Large intestine (tissue), 3 donors: ENCODE measurements around the gene ARFIP2. TPM values are rescaled to one million over a fixed set of nuclear protein-coding genes. Genes with fewer than 3 reads are reported as not detected.

Source experiments
- DNase-seq, 2 donors: peaks; one replicate each; pipeline versions ENCODE4 v3.0.0 to v3.0.0-alpha.2; 2013
- H3K27ac ChIP-seq: one replicate; pipeline ENCODE4 v1.5.1; 2013; ENCODE audit warnings: low read length
- H3K27me3 ChIP-seq: 2 replicates; pipeline ENCODE4 v1.6.1; 2013; ENCODE audit warnings: low read length; ENCODE audit not compliant: control insufficient read depth, insufficient read depth
- H3K36me3 ChIP-seq: 2 replicates; pipeline ENCODE4 v1.6.1; 2013; ENCODE audit warnings: low read length; ENCODE audit not compliant: control insufficient read depth, insufficient read depth
- H3K4me1 ChIP-seq: one replicate; pipeline ENCODE4 v1.6.1; 2013; ENCODE audit warnings: low read length; ENCODE audit not compliant: control insufficient read depth, insufficient read depth
- H3K4me3 ChIP-seq: one replicate; pipeline ENCODE4 v1.5.1; 2013; ENCODE audit warnings: low read length
- H3K9me3 ChIP-seq: one replicate; pipeline ENCODE4 v1.6.1; 2013; ENCODE audit warnings: mild to moderate bottlenecking, low read depth, low read length, moderate library complexity; ENCODE audit not compliant: control insufficient read depth
- WGBS: methylation state at CpG from one replicate; pipeline ENCODE4 v1.1.5; 2013; ENCODE audit warnings: low lambda C conversion rate; ENCODE audit not compliant: insufficient coverage; 5-methylcytosine and 5-hydroxymethylcytosine counted together
- polyA plus RNA-seq: library from polyadenylated mRNA; unstranded; fragments of 120-200 nt; gene quantifications from one replicate; pipeline ENCODE4 v1.2.1, GENCODE V29; 2013

Gene ARFIP2
- polyA plus RNA-seq, 1 donor, result 68.0 TPM

DNA sequence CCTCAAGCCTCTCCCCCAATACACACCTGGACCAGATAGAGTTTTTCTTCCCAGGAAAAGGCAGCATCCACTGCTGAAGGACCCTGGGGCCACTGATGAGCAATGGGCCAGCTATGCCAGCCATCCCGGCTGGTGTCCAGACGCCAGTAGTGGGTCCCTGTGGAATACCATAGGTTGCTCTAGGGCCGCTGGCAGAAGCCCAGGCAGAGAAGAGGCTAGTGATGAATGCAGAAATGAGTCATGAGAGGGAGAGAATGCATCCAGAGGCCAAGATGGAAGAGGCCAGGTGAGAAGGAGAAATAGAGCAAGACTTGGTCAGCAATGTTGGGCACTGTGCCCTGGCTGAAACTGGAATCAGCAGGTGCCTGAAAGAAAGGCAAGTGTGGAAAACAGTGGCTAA is 49.3 kb downstream of the ARFIP2 start:
- no peaks in the 10 kb centered on the region for H3K4me1 ChIP-seq
- no peak overlapping the region for H3K27ac ChIP-seq
- no peaks in the 10 kb centered on the region for H3K9me3 ChIP-seq
- H3K4me3 ChIP-seq, result no peak overlapping the region
- no peak for DNase-seq
- H3K36me3 ChIP-seq, result no peaks in the 10 kb centered on the region
- peaks cover 2% of the 10 kb centered on the region for H3K27me3 ChIP-seq
- 80% methylated on average over 1 of the region's 3 CpGs for WGBS

DNA sequence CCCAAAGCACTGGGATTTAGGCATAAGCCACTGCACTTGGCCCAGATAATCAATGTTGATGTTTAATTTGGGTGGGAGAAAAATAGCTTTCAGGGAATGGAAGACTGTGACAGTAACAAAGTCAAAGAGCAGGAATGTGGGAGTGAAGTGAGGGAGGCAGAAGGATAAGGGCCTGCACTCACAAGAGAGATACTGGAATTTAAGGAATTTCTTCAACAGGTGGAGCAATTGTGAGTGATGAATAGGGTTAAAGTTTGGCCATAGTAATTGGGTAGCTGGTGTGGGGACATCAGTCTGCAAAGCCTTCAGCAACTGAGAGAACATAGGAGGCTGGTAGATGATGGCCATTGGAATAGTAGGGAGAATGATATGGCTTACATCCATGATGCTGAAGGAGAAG is 53.6 kb downstream of the ARFIP2 start:
- no peaks in the 10 kb centered on the region for H3K36me3 ChIP-seq
- no peaks in the 10 kb centered on the region for H3K9me3 ChIP-seq
- H3K27ac ChIP-seq, result no peak overlapping the region
- no peak overlapping the region for H3K4me3 ChIP-seq
- peaks cover 9% of the 10 kb centered on the region for H3K27me3 ChIP-seq
- no peak for DNase-seq
- no peaks in the 10 kb centered on the region for H3K4me1 ChIP-seq

Other genes starting within 250 kb of the ARFIP2 start
- gene FHIP1B, start 246.7 kb downstream of the ARFIP2 start, polyA plus RNA-seq, result 104 TPM
- gene CNGA4, start 242.2 kb downstream of the ARFIP2 start, polyA plus RNA-seq, result 0.16 TPM
- gene CCKBR, start 221.5 kb downstream of the ARFIP2 start, polyA plus RNA-seq, result 0.55 TPM
- 16.4 TPM for gene CAVIN3, start 160.8 kb downstream of the ARFIP2 start, polyA plus RNA-seq
- 31.8 TPM for gene SMPD1, start 90.9 kb downstream of the ARFIP2 start, polyA plus RNA-seq
- 27.6 TPM for gene APBB1, start 62.2 kb downstream of the ARFIP2 start, polyA plus RNA-seq
- 3.0 TPM for gene HPX, start 40.3 kb downstream of the ARFIP2 start, polyA plus RNA-seq
- gene TRIM3, start 7.4 kb downstream of the ARFIP2 start, polyA plus RNA-seq, result 37.8 TPM
- gene TIMM10B, start 170 bp upstream of the ARFIP2 start, polyA plus RNA-seq, result 40.7 TPM
- 12.2 TPM for gene DNHD1, start 15.9 kb upstream of the ARFIP2 start, polyA plus RNA-seq
- gene RRP8, start 122.3 kb upstream of the ARFIP2 start, polyA plus RNA-seq, result 28.5 TPM
- gene ILK, start 122.4 kb upstream of the ARFIP2 start, polyA plus RNA-seq, result 133 TPM
- gene TAF10, start 130.9 kb upstream of the ARFIP2 start, polyA plus RNA-seq, result 91.0 TPM
- 310 TPM for gene TPP1, start 138.1 kb upstream of the ARFIP2 start, polyA plus RNA-seq
- gene DCHS1, start 174.5 kb upstream of the ARFIP2 start, polyA plus RNA-seq, result 17.1 TPM
- gene MRPL17, start 202.0 kb upstream of the ARFIP2 start, polyA plus RNA-seq, result 58.3 TPM